OCI-LY3 (cell line): ENCODE data around the gene CAV2.

Source experiments
- H2AFZ ChIP-seq: fragments of 200-600, 300-600 bp; shearing (Covaris generic); 2 replicates; pipeline ENCODE4 v1.6.0; 2014; ENCODE audit warnings: antibody characterized with exemption, low read depth, low read length
- H3K27ac ChIP-seq: fragments of 200-600, 300-600 bp; sonication (generic); 2 replicates; pipeline ENCODE4 v1.5.1; 2014; ENCODE audit warnings: mild to moderate bottlenecking, low read length, moderate library complexity, mixed read lengths
- H3K27me3 ChIP-seq: fragments of 200-600, 300-600 bp; sonication (generic); 2 replicates; pipeline ENCODE4 v1.6.1; 2014; ENCODE audit warnings: low read depth, low read length, mixed read lengths
- H3K36me3 ChIP-seq: fragments of 200-600, 300-600 bp; sonication (generic); replicated peaks from 2 replicates; pipeline ENCODE3; 2014; ENCODE audit warnings: low read depth, low read length, mixed read lengths
- H3K4me1 ChIP-seq: fragments of 300-600, 200-600 bp; sonication (generic); 2 replicates; pipeline ENCODE4 v1.6.1; 2014; ENCODE audit warnings: low read length, mixed read lengths
- H3K4me2 ChIP-seq: fragments of 200-600, 300-600 bp; sonication (generic); 2 replicates; pipeline ENCODE4 v1.6.1; 2014; ENCODE audit warnings: low read length, mixed read lengths
- H3K4me3 ChIP-seq: fragments of 300-600, 200-600 bp; sonication (generic); 2 replicates; pipeline ENCODE4 v1.5.1; 2014; ENCODE audit warnings: antibody characterized with exemption, mild to moderate bottlenecking, low read length, moderate library complexity
- H3K79me2 ChIP-seq: fragments of 300-600, 200-600 bp; shearing (Covaris generic); 2 replicates; pipeline ENCODE4 v1.6.1; 2014; ENCODE audit warnings: mild to moderate bottlenecking, low read length, mixed read lengths
- H3K9ac ChIP-seq: fragments of 300-600, 200-600 bp; shearing (Covaris generic); 2 replicates; pipeline ENCODE4 v1.6.0; 2014; ENCODE audit warnings: mild to moderate bottlenecking, low read length, moderate library complexity
- H3K9me3 ChIP-seq: fragments of 200-600, 300-600 bp; shearing (Covaris generic); 2 replicates; pipeline ENCODE4 v1.6.1; 2014; ENCODE audit warnings: low read length, mixed read lengths; ENCODE audit not compliant: insufficient read depth
- H4K20me1 ChIP-seq: fragments of 200-600, 300-600 bp; sonication (generic); 2 replicates; pipeline ENCODE4 v1.6.1; 2016; ENCODE audit warnings: low read length, mixed read lengths; ENCODE audit not compliant: insufficient read depth
- CTCF ChIP-seq: fragments of 200-600, 300-600 bp; sonication (generic); IDR thresholded peaks from 2 replicates; pipeline ENCODE4 v1.5.1; 2014; ENCODE audit warnings: antibody characterized with exemption, low read length, low read depth
- EZH2phosphoT487 ChIP-seq: fragments of 200-600 bp; shearing (Covaris generic); IDR thresholded peaks from 2 replicates; pipeline ENCODE4 v1.6.1; 2018; ENCODE audit warnings: antibody characterized with exemption, mixed run types, low read depth

CAV2 gene

GRCh38 chr7:116464375-116464774 is 35.2 kb upstream of the CAV2 start:
- Histone ChIP-seq H3K4me3 (no peak overlapping the region), H3K27ac (no peak overlapping the region), H3K27me3 (no peaks in the 10 kb centered on the region), H3K79me2 (no peaks in the 10 kb centered on the region), H3K4me2 (no peak overlapping the region), H3K9me3 (no peaks in the 10 kb centered on the region), H4K20me1 (no peaks in the 10 kb centered on the region), H3K4me1 (peaks cover 20% of the 10 kb centered on the region), H3K36me3 (no peaks in the 10 kb centered on the region), H3K9ac (no peak overlapping the region), H2AFZ (no peak overlapping the region)
- no peak for TF ChIP-seq CTCF
- no peak for TF ChIP-seq EZH2phosphoT487

GRCh38 chr7:116465125-116465524 is 34.4 kb upstream of the CAV2 start:
- Histone ChIP-seq H3K36me3 (no peaks in the 10 kb centered on the region), H3K9me3 (no peaks in the 10 kb centered on the region), H2AFZ (no peak overlapping the region), H3K9ac (no peak overlapping the region), H3K4me3 (no peak overlapping the region), H4K20me1 (no peaks in the 10 kb centered on the region), H3K79me2 (no peaks in the 10 kb centered on the region), H3K27ac (no peak overlapping the region), H3K4me2 (no peak overlapping the region), H3K4me1 (peaks cover 20% of the 10 kb centered on the region), H3K27me3 (no peaks in the 10 kb centered on the region)
- TF ChIP-seq EZH2phosphoT487 (no peak), CTCF (no peak)

- H3K9ac ChIP-seq = no peak overlapping the region
These were observed 31.0 kb upstream of the CAV2 start for GRCh38 chr7:116468534-116468933.

GRCh38 chr7:116477625-116478024 is 21.9 kb upstream of the CAV2 start:
- no peak overlapping the region for H3K27ac ChIP-seq
- H4K20me1 ChIP-seq = no peaks in the 10 kb centered on the region
- no peaks in the 10 kb centered on the region for H3K79me2 ChIP-seq
- H3K4me2 ChIP-seq = no peak overlapping the region
- H3K4me3 ChIP-seq = no peak overlapping the region
- no peaks in the 10 kb centered on the region for H3K36me3 ChIP-seq
- no peak overlapping the region for H2AFZ ChIP-seq
- no peaks in the 10 kb centered on the region for H3K27me3 ChIP-seq
- H3K9ac ChIP-seq = no peak overlapping the region
- H3K4me1 ChIP-seq = no peaks in the 10 kb centered on the region
- no peaks in the 10 kb centered on the region for H3K9me3 ChIP-seq
- TF ChIP-seq EZH2phosphoT487 (no peak), CTCF (no peak)

More at GRCh38 chr7:116468534-116468933, 31.0 kb upstream of the CAV2 start:
- Histone ChIP-seq H3K4me1 (peaks cover 13% of the 10 kb centered on the region), H2AFZ (no peak overlapping the region), H3K27ac (no peak overlapping the region), H3K9me3 (no peaks in the 10 kb centered on the region), H3K4me3 (no peak overlapping the region), H3K36me3 (no peaks in the 10 kb centered on the region), H4K20me1 (no peaks in the 10 kb centered on the region), H3K79me2 (no peaks in the 10 kb centered on the region), H3K27me3 (no peaks in the 10 kb centered on the region), H3K4me2 (no peak overlapping the region)
- TF ChIP-seq EZH2phosphoT487 (no peak), CTCF (no peak)
